GM18909 (cell line): ENCODE measurements around the gene TIRAP.
"Not testable (repeated sequence)": the region's sequence is repeated elsewhere in the genome, so short reads cannot be mapped to it uniquely, and the experiment has no call there.

Experiments
- ATAC-seq: cut with Tn5 transposase; IDR thresholded peaks from one replicate; pipeline ENCODE4 v1.9.1; 2021; ENCODE audit warnings: mild to moderate bottlenecking; ENCODE audit not compliant: unreplicated experiment, poor library complexity

TIRAP gene

DNA sequence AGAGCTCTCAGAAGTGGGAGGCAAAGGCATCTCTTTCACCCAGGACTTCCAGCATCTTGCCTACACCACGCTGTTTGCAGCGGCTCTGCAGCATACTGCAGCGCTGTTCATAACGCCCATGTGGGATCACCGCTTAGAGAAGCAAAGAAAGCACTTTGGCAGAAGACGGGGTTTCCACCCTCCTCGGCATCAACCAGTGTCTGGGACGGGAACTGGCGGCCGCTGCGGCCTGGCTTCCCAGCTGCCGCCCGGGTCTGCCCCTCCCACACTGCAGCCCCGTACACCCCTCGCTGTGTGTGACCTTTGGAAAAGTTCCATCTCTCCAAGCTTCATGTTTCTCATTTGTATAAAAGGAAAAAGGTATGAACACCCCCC lies 545 bp upstream of the TIRAP start:
- ATAC-seq: peak; percentile 25

DNA sequence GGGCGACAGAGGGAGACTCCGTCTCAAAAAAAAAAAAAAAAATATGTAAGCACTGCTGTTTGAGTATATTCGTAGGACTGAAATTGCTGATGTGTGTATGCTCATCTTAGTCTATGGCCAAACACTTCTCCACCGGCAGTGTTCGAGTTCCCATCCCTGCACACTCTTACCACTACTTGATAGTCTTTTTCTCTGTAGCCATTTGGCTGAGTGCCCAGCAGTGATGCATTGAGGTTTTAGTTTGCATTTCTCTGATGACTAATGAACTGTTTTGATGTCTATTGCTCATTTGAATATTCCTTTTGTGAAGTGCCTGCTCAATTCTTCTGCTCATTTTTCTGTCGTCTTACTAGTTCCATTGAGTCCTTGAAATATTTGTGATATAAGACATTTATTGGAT lies 1.9 kb downstream of the TIRAP start:
- ATAC-seq: peak; percentile 47

DNA sequence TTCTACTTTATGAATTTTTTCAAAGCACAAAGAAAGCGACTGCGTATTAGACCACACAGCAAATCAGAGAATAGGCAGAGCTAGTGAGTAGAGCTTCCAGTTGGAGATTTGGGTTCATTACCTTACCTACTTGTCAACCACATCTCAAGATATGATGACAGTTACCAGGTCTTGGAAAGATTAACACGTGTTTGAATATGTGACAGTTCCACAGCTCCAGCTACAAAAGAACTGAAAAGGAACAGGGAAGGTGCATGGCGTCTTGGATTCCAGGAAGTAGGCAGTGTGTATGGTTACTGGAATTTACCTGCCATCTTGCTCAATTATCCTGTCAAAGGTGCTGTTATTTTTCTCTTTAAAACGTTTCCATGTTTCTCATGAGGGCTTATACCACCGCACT lies 5.3 kb downstream of the TIRAP start:
- ATAC-seq: no peak

DNA sequence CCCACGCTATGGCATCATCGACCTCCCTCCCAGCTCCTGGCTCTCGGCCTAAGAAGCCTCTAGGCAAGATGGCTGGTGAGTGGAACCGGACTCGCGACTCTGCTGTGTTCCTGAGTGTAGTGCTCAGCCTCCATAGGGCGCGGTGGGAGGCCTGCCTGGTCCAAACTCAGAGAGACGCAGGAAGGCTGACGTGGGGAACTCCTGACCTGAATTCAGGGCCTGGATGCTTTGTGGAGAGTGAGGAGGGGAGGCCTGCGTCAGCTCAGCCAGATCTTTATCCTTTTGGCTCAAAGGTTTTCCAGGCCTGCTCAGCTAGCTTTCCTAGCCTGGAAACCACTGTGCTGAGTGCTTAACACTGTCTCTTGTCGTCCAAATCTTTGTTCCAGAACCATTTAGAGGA lies 8.0 kb downstream of the TIRAP start:
- no peak for ATAC-seq

DNA sequence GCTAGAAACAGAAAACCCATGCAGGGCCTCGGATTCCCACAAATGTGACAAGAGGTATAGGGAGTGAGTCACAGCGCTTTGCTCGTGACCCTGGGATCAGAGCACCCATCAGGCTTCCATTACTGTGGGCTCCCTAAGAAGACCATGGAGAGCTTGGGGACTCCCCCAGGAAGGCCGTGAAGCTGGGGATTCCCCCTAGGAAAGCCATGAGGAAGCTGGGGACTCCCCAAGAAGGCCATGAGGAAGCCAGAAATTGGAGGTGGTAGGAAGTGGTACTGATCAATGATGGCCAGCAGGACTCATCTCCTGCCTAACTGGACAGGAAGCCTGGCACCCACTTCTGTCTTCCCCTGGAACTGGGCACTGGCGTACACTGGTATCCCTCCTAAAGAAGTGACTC lies 10.8 kb downstream of the TIRAP start:
- ATAC-seq: no peak

DNA sequence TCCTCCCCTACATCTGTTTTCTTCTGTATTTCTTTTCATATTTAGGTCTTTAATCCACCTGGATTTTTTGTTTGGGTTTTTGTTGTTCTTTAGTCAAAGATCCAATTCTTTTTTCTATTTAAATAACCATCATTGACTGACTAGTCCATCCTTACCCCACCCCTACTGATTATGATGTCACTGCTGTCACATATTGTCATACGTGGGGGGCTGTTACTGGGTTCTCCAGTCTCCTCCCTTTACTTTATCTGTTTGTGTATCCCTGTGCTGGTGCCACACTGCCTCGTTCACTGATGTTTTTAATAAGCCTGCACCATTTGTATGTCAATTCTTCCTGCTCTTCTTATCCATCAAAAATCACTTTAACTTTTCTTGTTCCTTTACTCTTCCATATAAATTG lies 14.1 kb downstream of the TIRAP start:
- no peak for ATAC-seq

DNA sequence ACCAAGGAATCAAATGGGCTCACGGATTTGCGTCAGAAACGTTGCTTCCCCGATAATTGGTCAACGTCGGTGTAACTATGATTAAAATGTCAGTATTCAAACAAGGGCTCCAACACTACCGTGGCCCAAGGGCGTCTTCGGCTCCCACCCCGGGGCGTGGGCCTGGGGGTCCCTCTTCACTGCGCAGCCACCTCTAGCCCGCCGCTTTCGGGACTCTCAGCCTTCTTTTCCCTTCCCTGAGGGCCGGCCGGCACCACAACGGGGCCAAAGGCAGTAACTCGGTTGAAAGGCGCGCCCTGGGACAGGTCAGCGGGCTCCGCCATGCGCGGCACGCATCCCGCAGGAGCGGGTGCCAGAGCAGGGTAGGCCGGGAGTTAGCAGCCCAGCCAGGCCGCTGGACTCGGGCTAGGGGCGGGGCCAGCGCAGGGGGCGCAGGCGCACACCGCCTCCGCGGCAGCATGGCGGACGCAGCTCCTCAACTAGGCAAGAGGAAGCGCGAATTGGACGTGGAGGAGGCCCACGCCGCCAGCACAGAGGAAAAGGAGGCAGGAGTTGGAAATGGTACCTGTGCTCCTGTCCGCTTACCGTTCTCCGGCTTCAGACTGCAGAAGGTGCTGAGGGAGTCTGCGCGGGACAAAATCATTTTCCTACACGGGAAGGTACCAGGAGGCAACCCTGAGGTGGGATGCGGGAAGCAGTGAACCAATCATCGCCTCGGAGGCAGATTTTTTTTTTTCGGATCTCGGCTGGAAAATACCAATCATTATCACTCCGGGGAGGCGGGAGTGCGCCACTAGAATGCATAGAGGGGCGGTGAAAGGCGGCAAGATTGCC lies 20.9 kb downstream of the TIRAP start, which contains the start of gene DCPS:
TSS of gene DCPS (plus strand) at position 438 of the 834 bp plus-strand sequence. CDS start at position 459, 21 bp downstream.
- peak; percentile 89 for ATAC-seq

DNA sequence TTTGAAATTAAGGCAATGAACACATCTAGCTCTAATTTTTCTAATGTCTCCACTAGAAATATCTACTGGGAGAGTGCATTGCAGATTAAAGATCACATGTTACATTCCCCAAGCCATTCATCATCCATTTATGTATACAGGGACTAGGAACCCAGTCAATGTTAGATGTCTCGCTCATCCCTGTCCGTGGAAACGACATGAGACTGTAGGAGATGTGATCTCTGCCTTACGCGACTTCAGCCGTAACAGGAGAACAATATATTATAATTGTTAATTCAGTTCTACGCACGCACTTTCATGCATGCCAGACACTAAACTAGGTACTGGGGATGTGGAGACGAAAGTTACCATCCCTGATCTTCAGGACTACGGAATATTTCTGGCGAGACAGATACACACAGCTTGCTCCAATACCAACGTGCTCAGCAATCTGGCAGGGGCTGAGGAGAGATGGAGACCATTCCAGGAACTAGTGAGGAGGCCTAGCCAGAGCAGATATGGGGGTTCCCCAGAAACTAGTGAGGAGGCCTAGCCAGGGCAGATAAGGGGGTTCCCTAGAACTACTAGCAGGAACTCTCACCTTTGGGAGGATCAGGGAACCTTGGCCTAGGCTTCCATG lies 21.7 kb downstream of the TIRAP start:
- no peak for ATAC-seq

DNA sequence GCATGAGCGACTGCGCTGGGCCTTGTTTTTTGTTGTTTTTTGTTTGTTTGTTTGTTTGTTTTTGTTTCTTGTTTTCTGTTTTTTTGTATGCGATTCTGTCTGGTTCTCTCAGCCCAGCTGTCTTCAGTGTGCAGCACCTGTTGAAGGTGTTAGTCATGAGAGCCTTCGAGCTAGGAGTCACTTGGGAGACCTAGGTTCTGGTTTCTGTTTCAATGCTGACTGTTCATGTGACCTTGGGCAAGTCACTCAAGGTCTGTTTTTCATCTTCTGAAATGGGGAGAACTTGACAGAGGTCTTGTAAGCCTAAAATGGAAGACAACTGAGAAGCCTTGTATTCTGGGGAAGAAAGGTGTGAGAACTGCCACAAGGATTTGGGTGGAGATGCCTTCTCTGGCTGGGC lies 22.8 kb downstream of the TIRAP start:
- peak; percentile 60 for ATAC-seq

DNA sequence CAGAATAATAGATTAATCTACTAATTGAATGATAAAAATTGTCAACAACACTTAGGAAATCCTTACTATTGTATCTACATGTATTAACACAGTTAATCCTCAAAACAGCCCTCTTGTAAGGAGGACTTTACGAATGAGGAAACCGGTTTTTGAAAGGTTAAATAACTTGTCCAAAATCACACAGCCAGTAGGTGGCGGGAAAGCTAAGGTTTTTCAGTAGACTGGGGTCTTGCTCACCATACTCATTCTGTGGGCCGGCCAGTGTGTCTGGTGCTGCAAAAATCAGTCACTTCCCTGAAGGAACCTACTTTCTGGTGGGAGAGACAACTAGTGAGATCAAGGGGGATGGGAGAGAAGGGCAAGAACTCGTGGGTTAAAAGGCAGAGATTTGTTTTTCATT lies 24.8 kb downstream of the TIRAP start:
- ATAC-seq: no peak

DNA sequence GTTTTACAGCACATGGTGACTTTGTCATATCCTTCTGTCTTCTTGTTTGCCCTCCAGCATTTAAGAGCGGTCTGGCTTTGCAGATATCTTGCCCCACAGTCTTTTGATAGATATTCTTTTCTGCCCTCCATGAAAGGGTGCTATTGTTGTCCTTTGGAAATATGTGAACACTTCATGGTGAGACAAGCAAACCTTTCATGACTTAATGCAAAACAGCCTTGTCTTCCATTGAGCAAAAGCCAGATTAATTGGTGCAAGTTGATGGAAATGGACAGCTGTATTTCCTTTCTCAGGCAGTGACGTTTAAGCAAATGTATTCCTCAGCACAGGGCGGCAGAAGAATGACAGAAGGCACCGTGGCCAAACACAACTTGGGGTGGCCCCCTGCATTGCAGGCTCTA lies 25.4 kb downstream of the TIRAP start:
- no peak for ATAC-seq

DNA sequence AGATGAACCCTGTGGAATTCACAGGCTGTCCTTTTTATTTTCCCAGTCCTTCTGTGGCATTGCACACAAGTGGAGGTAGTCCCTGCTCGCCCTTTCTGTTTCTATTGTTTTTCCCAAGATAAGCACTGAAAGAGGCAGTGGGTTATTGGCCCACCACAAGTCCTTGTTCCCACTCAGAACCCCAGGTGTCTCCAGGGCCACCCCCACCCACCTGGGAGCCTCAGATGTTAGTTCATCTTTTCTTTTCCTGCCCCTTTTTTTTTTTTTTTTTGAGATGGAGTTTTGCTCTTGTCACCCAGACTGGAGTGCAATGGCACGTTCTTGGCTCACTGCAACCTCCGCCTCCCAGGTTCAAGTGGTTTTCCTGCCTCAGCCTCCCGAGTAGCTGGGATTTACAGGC lies 25.9 kb downstream of the TIRAP start:
- ATAC-seq: not testable (repeated sequence)

DNA sequence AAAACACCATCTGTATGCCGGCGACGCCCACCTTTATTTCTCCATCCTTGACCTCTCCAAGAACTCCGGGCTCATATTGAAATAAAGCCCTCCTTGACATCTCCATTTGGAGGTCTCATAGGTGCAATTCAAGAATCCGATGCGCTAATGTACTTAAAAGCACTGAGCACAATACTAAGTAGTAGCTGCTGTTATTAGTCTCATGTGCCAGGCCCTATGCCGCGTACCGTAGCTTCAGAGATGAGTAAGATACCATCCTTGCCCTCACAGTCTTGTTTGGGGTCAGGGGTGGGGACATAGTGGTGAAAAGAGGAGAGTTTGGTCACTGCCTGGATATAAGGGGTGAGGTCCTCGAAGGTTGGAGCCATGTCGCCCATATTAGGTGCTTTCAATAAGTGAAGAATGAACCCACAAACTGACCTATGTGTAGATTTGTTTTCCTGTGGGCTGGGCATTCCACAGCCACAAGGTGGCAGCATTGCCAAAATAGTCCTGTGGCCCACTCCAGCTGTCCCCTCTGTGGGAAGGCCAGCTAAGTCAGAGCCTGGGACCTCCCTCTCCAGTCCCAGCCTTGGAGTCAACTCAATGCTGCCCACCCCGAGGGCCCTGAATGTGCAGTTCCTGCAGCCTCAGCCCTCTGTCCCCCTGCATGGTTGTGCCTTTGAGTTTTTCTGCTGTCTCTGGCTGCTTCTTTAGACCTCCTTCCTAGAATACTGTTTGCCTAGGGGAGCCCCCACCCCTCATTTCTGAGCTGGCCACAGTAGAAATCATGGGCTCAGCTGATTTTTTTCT lies 27.5 kb downstream of the TIRAP start:
- peak; percentile 44 for ATAC-seq

DNA sequence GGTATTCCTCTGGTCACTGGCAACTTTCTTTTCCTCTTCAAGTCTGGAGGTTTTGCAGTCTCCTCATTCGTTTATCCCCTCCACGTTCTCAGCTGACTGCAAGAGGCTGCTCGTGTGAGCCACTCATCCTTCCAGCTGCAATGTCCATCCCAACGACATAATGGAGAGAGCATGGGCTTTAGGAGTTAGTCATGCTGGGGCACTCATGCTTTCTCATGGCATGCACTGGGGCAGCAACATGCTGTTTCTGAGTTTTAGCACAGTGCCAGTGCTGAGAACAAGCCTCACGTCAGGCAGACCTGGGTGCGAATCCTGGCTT lies 28.1 kb downstream of the TIRAP start:
- no peak for ATAC-seq

DNA sequence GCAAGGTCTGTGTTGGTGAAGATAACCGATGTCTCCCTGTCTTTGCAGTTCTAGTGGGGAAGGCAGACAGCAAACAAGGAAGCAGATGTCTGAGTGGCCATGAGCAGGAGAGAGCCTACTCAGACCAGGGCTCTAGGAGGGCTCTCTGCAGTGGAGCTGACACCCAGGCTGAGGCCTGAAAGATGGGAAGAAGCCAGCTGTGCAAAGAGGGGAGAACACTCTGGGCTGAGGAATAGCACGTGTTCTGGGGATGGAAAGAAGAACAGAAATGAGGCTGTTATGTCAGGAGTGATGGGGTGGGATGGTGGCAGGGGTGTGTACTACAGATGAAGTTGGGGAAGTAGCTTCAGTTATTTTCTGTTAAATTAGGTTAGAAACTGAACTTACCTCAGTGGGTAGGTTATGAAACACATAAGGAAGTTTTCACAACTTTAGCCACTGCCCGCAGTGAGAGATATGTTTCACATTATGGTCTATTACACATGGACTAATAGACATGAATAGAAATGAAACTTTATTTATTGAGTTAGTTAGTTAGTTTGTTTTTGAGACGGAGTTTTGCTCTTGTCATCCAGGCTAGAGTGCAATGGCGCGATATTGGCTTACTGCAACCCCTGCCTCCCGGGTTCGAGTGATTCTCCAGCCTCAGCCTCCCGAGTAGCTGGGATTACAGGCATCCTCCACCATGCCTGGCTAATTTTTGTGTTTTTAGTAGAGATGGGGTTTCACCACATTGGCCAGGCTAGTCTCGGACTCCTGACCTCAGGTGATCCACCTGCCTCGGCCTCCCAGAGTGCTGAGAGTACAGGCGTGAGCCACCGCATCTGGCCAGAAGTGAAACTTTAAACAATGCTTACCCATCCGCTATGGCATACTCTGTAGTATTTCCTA lies 28.8 kb downstream of the TIRAP start:
- ATAC-seq: peak; percentile 82

DNA sequence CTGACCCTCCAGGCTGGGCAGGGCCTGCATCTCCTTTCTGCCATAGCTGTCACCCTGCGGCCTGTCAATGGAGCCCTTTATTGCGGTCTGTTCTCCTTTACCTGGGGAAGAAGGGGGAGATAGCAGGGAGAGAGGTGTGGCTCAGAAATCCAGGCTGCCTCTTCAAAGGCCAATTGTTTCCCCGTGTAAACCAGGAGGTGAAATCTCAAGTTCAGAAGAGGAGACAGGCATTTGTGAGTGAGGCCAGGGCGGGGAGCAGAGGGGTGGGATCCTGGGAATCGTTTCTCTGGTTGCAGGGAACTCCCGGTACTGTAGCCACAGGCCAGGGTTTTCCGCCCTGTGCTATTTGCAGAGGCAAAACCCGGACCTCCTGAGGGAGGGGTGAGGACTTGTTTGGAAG lies 30.1 kb downstream of the TIRAP start:
- ATAC-seq: no peak

DNA sequence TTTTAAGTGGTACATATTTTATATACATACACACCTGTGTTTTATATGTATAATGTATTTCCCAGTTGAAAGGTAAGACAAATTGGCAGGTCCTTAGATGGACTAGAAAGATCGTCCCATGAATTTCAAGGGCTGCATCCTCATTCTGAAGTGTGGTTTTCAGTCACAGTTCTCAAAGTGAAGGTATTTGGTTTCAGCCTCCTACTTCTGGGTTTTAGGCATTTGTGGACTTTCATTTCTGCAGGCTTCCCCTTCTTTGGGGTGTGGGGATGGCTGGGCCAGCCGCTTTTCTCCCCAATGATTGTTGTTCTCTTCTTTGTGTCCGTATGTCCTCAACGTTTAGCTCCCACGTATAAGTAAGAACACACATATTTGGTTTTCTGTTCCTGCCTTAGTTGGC lies 30.9 kb downstream of the TIRAP start:
- no peak for ATAC-seq

DNA sequence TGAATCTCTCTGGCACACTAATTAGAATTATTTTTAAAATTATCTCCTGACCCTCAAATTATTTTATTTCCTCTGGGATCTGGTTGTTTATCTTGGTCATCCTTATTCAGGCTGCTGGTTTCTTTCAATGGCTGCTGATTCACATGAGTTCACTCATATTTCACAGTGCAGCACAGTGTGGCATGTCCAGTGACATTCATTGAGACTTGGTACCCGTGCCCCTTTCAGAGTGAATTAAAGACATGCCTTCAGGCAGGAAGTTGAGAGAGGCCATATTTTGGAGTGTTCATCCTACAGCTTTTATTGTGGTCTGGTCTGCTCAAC lies 34.5 kb downstream of the TIRAP start:
- no peak for ATAC-seq

DNA sequence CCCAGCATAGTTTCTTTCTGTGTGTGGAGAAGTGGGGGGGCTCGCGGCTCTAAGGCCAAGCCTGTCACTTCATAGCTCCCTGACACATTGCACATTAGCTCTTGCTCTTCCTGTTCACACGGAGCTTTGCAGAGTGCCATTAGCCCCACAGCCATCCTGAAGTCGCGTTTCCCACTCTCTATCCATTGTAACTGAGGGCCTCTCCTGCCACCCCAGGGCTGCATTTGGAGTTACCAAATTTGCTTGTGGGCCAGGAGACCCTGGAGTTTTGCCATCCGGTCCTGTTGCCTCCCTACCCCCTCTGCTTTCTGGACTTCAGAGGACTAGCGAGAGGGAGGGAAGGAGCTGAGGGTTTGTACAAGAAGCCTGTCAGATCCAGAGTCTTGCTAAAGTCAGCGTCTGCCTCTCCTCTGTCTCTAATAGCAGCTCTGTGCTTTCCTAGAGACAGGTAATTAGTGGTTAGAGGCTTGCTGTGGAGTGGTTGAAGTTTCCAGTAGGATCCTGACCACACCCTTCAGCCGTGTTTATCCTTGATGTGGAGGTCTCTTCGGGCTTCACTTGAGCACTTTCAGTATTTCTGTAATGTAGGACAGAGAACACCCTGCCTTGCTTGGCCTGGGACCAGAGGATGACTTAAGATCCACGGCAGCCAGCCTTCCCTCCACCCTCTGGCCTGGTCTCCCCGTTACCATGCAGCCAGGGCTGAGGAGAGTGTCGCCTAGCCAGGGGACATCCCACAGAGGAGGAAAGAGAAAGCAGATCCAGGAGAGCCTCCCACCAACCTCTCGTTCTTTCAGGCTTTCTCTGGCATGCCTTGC lies 35.1 kb downstream of the TIRAP start:
- ATAC-seq: peak; percentile 51
